Liver (tissue), 9 donors: ENCODE results near the gene MYO6. TPM values are rescaled to one million over a fixed set of nuclear protein-coding genes. Genes with fewer than 3 reads are reported as not detected.
"Not testable (repeated sequence)": the region's sequence is repeated elsewhere in the genome, so short reads cannot be mapped to it uniquely, and the experiment has no call there.

ENCODE experiments used
- DNase-seq: peaks from one replicate; pipeline ENCODE4 v3.0.0-alpha.2; 2017; ENCODE audit warnings: low spot score
- H3K27ac ChIP-seq, 2 donors: one replicate each; pipeline ENCODE4 v1.7.0; 2013; ENCODE audit warnings: inconsistent platforms in 2 of 2, low read length in 2 of 2, control low read depth in 1 of 2, low read depth in 1 of 2, mild to moderate bottlenecking in 1 of 2
- H3K27me3 ChIP-seq, 4 donors: one replicate each; pipeline versions ENCODE4 v1.6.1 to v1.7.0; 2013; ENCODE audit warnings: low read length in 3 of 4, inconsistent platforms in 1 of 4, mild to moderate bottlenecking in 1 of 4, moderate library complexity in 1 of 4; ENCODE audit not compliant: control insufficient read depth in 4 of 4, insufficient read depth in 4 of 4
- H3K36me3 ChIP-seq, 4 donors: one replicate each; pipeline versions ENCODE4 v1.6.1 to v1.7.0; 2013; ENCODE audit warnings: low read length in 3 of 4, mild to moderate bottlenecking in 3 of 4, low read depth in 1 of 4, moderate library complexity in 1 of 4; ENCODE audit not compliant: control insufficient read depth in 4 of 4, insufficient read depth in 3 of 4
- H3K4me1 ChIP-seq, 4 donors: one replicate each; pipeline versions ENCODE4 v1.6.1 to v1.7.0; 2013; ENCODE audit warnings: low read length in 3 of 4, mild to moderate bottlenecking in 3 of 4, moderate library complexity in 1 of 4; ENCODE audit not compliant: control insufficient read depth in 4 of 4, insufficient read depth in 4 of 4
- H3K4me3 ChIP-seq, 3 donors: one replicate each; pipeline versions ENCODE4 v1.6.1 to v1.7.0; 2013; ENCODE audit warnings: low read length in 3 of 3, control low read depth in 1 of 3, low read depth in 1 of 3, mild to moderate bottlenecking in 1 of 3
- H3K9ac ChIP-seq, 2 donors: one replicate each; pipeline ENCODE4 v1.7.0; 2013; ENCODE audit warnings: low read length in 2 of 2, mild to moderate bottlenecking in 2 of 2, moderate library complexity in 2 of 2, control low read depth in 1 of 2, low read depth in 1 of 2
- H3K9me3 ChIP-seq, 4 donors: one replicate each; pipeline versions ENCODE4 v1.6.1 to v1.7.0; 2013; ENCODE audit warnings: low read length in 3 of 4; ENCODE audit not compliant: control insufficient read depth in 4 of 4
- ATF3 ChIP-seq: IDR thresholded peaks from 2 replicates; pipeline ENCODE4 v1.6.1; 2016; ENCODE audit warnings: antibody characterized with exemption
- CTCF ChIP-seq: fragments of 150-350 bp; IDR thresholded peaks from 2 replicates; pipeline ENCODE4 v1.5.1; 2017; ENCODE audit warnings: improper control_type of control experiment, low read depth, low read length; ENCODE audit not compliant: missing input control
- EGR1 ChIP-seq, 2 donors: IDR thresholded peaks; 2 replicates each; pipeline ENCODE4 v1.6.1; 2016 to 2018; ENCODE audit warnings: antibody characterized with exemption in 2 of 2, low read depth in 2 of 2
- FOXA1 ChIP-seq: IDR thresholded peaks from 2 replicates; pipeline ENCODE4 v1.6.1; 2016; ENCODE audit warnings: antibody characterized with exemption
- FOXA2 ChIP-seq: IDR thresholded peaks from 2 replicates; pipeline ENCODE4 v1.6.1; 2016; ENCODE audit warnings: antibody characterized with exemption
- GABPA ChIP-seq, 2 donors: IDR thresholded peaks in 1 of 2; conservative IDR thresholded peaks in 1 of 2; 2 replicates each; pipeline ENCODE4 v1.6.1; 2016; ENCODE audit warnings: antibody characterized with exemption in 2 of 2, mild to moderate bottlenecking in 1 of 2, moderate library complexity in 1 of 2
- HNF4A ChIP-seq, 2 donors: conservative IDR thresholded peaks; 2 replicates each; pipeline ENCODE4 v1.6.1; 2016; ENCODE audit warnings: antibody characterized with exemption in 2 of 2, mild to moderate bottlenecking in 2 of 2
- JUND ChIP-seq, 2 donors: IDR thresholded peaks; 2 replicates each; pipeline ENCODE4 v1.6.1; 2016; ENCODE audit warnings: antibody characterized with exemption in 2 of 2
- NR2F2 ChIP-seq: IDR thresholded peaks from 2 replicates; pipeline ENCODE4 v1.6.1; 2016; ENCODE audit warnings: antibody characterized with exemption
- RAD21 ChIP-seq, 2 donors: IDR thresholded peaks; 2 replicates each; pipeline ENCODE4 v1.6.1; 2016; ENCODE audit warnings: antibody characterized with exemption in 2 of 2, mild to moderate bottlenecking in 2 of 2
- REST ChIP-seq: IDR thresholded peaks from 2 replicates; pipeline ENCODE4 v1.6.1; 2016; ENCODE audit warnings: antibody characterized with exemption, mild to moderate bottlenecking
- RXRA ChIP-seq, 2 donors: IDR thresholded peaks; 2 replicates each; pipeline ENCODE4 v1.6.1; 2017 to 2018; ENCODE audit warnings: antibody characterized with exemption in 2 of 2, mild to moderate bottlenecking in 1 of 2
- SP1 ChIP-seq: IDR thresholded peaks from 2 replicates; pipeline ENCODE4 v1.6.1; 2018; ENCODE audit warnings: antibody characterized with exemption, mild to moderate bottlenecking
- TAF1 ChIP-seq: conservative IDR thresholded peaks from 2 replicates; pipeline ENCODE4 v1.6.1; 2016; ENCODE audit warnings: antibody characterized with exemption, mild to moderate bottlenecking
- YY1 ChIP-seq: IDR thresholded peaks from 2 replicates; pipeline ENCODE4 v1.6.1; 2016; ENCODE audit warnings: antibody characterized with exemption, mild to moderate bottlenecking
- ZBTB33 ChIP-seq: IDR thresholded peaks from 2 replicates; pipeline ENCODE4 v1.6.1; 2016; ENCODE audit warnings: antibody characterized with exemption
- WGBS: extraction: QIAGEN DNeasy Blood & Tissue Kit; methylation state at CpG from one replicate; pipeline ENCODE4 v1.1.7; 2013; 5-methylcytosine and 5-hydroxymethylcytosine counted together
- polyA plus RNA-seq, 2 donors: library from polyadenylated mRNA; stranded (reverse) in 1 of 2; unstranded in 1 of 2; fragments of 200-250 nt in 1 of 2; fragments of >200 nt in 1 of 2; fragmentation: Nextera tagmentation in 1 of 2; extraction: Ambion mirVana in 1 of 2; gene quantifications; one replicate each; pipeline versions ENCODE4 v1.2.1 to v1.2.3, GENCODE V29; 2013 to 2015
- total RNA-seq, 2 donors: library from RNA; depleted of rRNA; stranded (reverse); fragments of >200 nt; gene quantifications; one replicate each; pipeline ENCODE4 v1.2.3, GENCODE V29; 2014
- TF ChIP-seq, protein P1 (sequence below): IDR thresholded peaks from 2 replicates; pipeline ENCODE4 v1.6.1; 2016; ENCODE audit warnings: antibody characterized with exemption
- donor health status: healthy.
- donor health status: healthy.
- donor health status: healthy.
- donor health status: healthy.
- donor health status: healthy.

Gene MYO6
- total and polyA plus RNA-seq, 4 donors = 6.5 to 18.3 (median 12.7) TPM

GRCh38 chr6:75727206-75727605, 21.8 kb upstream of the MYO6 start:
- no peaks in the 10 kb centered on the region for H3K4me1 ChIP-seq
- DNase-seq = no peak
- TF ChIP-seq RAD21 (IDR thresholded peaks at IDR 0.05) = no peak
- no peak for TF ChIP-seq HNF4A (conservative IDR thresholded peaks at IDR 0.05)
- TF ChIP-seq, protein P1, sequence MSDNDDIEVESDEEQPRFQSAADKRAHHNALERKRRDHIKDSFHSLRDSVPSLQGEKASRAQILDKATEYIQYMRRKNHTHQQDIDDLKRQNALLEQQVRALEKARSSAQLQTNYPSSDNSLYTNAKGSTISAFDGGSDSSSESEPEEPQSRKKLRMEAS = no peak
- no peak for TF ChIP-seq REST
- TF ChIP-seq ATF3 = no peak
- TF ChIP-seq FOXA2 = no peak
- no peak for TF ChIP-seq RXRA (IDR thresholded peaks at IDR 0.05)
- TF ChIP-seq EGR1 (IDR thresholded peaks at IDR 0.05; ENCODE audit: low read depth in 2 of 2) = no peak
- no peaks in the 10 kb centered on the region for H3K36me3 ChIP-seq
- WGBS = 90% methylated on average over 2 of the region's 2 CpGs
- H3K9ac ChIP-seq = no peak overlapping the region
- H3K27ac ChIP-seq = no peak overlapping the region
- H3K9me3 ChIP-seq = no peaks in the 10 kb centered on the region
- H3K4me3 ChIP-seq = no peak overlapping the region
- H3K27me3 ChIP-seq = no peaks in the 10 kb centered on the region

GRCh38 chr6:75731029-75731428, 18.0 kb upstream of the MYO6 start:
- H3K27me3 ChIP-seq, H3K27ac ChIP-seq, H3K9me3 ChIP-seq, H3K4me1 ChIP-seq, H3K9ac ChIP-seq, H3K4me3 ChIP-seq, DNase-seq, H3K36me3 ChIP-seq: not testable (repeated sequence)
- 86% methylated on average over 8 of the region's 8 CpGs for WGBS

DNA sequence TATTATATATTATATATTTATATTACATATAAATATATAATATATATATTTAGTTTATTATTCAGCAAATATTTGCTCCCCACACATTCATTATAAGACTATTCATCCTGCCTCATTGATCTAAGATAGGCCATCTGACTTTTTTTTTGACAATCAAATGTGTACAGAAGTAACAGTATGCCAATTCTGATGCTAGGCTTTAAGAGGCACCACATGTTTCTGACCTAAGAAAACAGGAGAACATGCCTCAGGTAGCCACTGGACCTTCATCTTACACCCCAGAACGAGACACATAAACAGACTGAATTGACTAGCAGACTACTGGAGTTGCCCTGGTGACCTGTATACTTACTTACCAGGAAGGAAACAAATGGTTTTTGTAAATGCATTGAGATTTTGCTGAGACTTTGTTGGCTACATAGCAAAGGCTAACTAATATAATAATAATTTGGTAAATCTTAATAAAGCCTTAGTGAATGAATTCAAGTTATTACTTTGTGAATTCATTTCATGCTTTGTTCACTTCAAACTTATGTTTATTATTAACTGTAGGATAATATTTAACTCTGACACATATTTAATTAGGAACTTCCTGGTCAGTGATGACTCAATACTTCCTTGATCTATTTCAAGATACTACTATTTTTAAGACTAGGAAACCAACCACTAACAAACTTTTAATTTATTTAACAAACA, 13.4 kb upstream of the MYO6 start:
- H3K27me3 ChIP-seq = no peaks in the 10 kb centered on the region
- no peaks in the 10 kb centered on the region for H3K9me3 ChIP-seq
- no peak for DNase-seq
- TF ChIP-seq FOXA2 (no peak), RAD21 (IDR thresholded peaks at IDR 0.05) (no peak), ZBTB33 (no peak), TAF1 (no peak), SP1 (no peak), FOXA1 (no peak), JUND (IDR thresholded peaks at IDR 0.05) (peak; percentile 58 to 65), ATF3 (peak; percentile 54), GABPA (IDR thresholded peaks at IDR 0.05 in 1 of 2, conservative IDR thresholded peaks at IDR 0.05 in 1 of 2) (no peak), NR2F2 (no peak), RXRA (IDR thresholded peaks at IDR 0.05) (no peak), CTCF (no peak), YY1 (no peak)
- TF ChIP-seq, protein P1 = no peak
- peak overlapping the region in 1 of 2 donors; percentile 16 for H3K27ac ChIP-seq
- 18% methylated on average over 1 of the region's 1 CpG for WGBS
- H3K36me3 ChIP-seq = no peaks in the 10 kb centered on the region
- no peak overlapping the region for H3K4me3 ChIP-seq
- H3K4me1 ChIP-seq = peaks cover 0 to 5% (median under 1%) of the 10 kb centered on the region in 4 donors
- H3K9ac ChIP-seq = no peak overlapping the region
